Tibial nerve (tissue), 4 donors: Measurements from ENCODE around the gene ISG20. TPM values are rescaled to one million over a fixed set of nuclear protein-coding genes. Genes with fewer than 3 reads are reported as not detected.

Experiments used
- DNase-seq, 2 donors: peaks; one replicate each; pipeline ENCODE4 v3.0.0-alpha.2; 2019; ENCODE audit warnings: low spot score in 2 of 2
- H3K27ac ChIP-seq, 4 donors: fragments of 200-600 bp; sonication (generic) in 3 of 4; one replicate each; pipeline ENCODE4 v1.5.1; 2017 to 2019; ENCODE audit warnings: mild to moderate bottlenecking in 1 of 4
- H3K27me3 ChIP-seq, 2 donors: fragments of 200-600 bp; sonication (generic) in 1 of 2; one replicate each; pipeline versions ENCODE4 v1.5.1 to v1.6.0; 2017 to 2019
- H3K36me3 ChIP-seq, 3 donors: fragments of 200-600 bp; sonication (generic); one replicate each; pipeline ENCODE4 v1.5.1; 2018 to 2019
- H3K4me1 ChIP-seq, 4 donors: fragments of 200-600 bp; sonication (generic) in 3 of 4; one replicate each; pipeline ENCODE4 v1.5.1; 2017 to 2019
- H3K4me3 ChIP-seq, 4 donors: fragments of 200-600 bp; sonication (generic) in 3 of 4; one replicate each; pipeline ENCODE4 v1.5.1; 2017 to 2019; ENCODE audit warnings: mild to moderate bottlenecking in 1 of 4, moderate library complexity in 1 of 4
- H3K9me3 ChIP-seq, 4 donors: fragments of 200-600 bp; sonication (generic) in 3 of 4; one replicate each; pipeline ENCODE4 v1.5.1; 2017 to 2019
- EP300 ChIP-seq, 2 donors: sonication (generic); formaldehyde crosslinking; IDR thresholded peaks; one replicate each; pipeline ENCODE4 v1.6.1; 2017; ENCODE audit warnings: antibody characterized with exemption in 2 of 2, mild to moderate bottlenecking in 1 of 2
- POLR2A ChIP-seq, 2 donors: fragments of 450-650 bp; IDR thresholded peaks; one replicate each; pipeline ENCODE4 v1.6.1; 2017; ENCODE audit warnings: antibody characterized with exemption in 2 of 2, mild to moderate bottlenecking in 2 of 2, moderate library complexity in 2 of 2
- WGBS, 2 donors: methylation state at CpG; one replicate each; pipeline ENCODE4 v1.1.5; 2018; 5-methylcytosine and 5-hydroxymethylcytosine counted together
- total RNA-seq, 4 donors: library from RNA; depleted of rRNA; stranded (reverse); fragments of >200 nt; gene quantifications; one replicate each; pipeline ENCODE4 v1.1.0, GENCODE V29; 2016
- TF ChIP-seq, protein P1 (sequence below), 5 experiments: fragments of 200-600 bp in 3 of 5; fragments of 450-650 bp in 2 of 5; sonication (generic) in 3 of 5; IDR thresholded peaks; one replicate each; pipeline ENCODE4 v1.5.1; 2016 to 2019; ENCODE audit warnings: antibody characterized with exemption in 5 of 5, mild to moderate bottlenecking in 3 of 5, moderate library complexity in 2 of 5

ISG20 gene
- total RNA-seq, 4 donors from 2014 or later: 18.2 to 34.5 (median 23.8) TPM

DNA sequence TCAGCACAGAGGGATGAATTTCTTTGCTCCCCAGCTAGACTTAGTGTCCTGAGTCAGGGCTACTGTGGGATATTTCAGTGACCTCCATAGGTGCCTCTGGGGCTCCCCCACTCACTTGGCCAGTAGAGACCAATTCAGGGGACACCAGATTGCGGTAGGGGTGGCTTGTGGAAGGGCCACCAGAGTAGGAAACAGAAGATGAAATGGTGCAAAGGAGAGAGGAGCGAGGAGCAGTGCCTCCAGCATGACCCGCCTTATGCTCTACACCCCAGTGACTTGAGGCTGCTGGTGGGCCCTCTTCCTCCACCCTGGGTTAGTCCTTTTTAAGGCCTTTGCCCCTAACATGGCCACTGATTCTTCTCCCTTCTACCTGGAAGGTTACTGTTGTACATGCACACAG is 15.2 kb upstream of the ISG20 start:
- peaks cover 0 to 27% (median 0%) of the 10 kb centered on the region in 3 donors for H3K36me3 ChIP-seq
- H3K4me3 ChIP-seq: no peak overlapping the region
- 93% methylated on average over 3 of the region's 3 CpGs for WGBS, 2 donors
- H3K27me3 ChIP-seq: no peaks in the 10 kb centered on the region
- H3K4me1 ChIP-seq: peaks cover 0 to 49% (median 34%) of the 10 kb centered on the region in 4 donors
- no peak for DNase-seq
- peak overlapping the region; percentile 47 to 89 (median 56) for H3K27ac ChIP-seq
- no peak for TF ChIP-seq EP300 (IDR thresholded peaks at IDR 0.05)
- TF ChIP-seq POLR2A (IDR thresholded peaks at IDR 0.05): no peak
- TF ChIP-seq, protein P1, sequence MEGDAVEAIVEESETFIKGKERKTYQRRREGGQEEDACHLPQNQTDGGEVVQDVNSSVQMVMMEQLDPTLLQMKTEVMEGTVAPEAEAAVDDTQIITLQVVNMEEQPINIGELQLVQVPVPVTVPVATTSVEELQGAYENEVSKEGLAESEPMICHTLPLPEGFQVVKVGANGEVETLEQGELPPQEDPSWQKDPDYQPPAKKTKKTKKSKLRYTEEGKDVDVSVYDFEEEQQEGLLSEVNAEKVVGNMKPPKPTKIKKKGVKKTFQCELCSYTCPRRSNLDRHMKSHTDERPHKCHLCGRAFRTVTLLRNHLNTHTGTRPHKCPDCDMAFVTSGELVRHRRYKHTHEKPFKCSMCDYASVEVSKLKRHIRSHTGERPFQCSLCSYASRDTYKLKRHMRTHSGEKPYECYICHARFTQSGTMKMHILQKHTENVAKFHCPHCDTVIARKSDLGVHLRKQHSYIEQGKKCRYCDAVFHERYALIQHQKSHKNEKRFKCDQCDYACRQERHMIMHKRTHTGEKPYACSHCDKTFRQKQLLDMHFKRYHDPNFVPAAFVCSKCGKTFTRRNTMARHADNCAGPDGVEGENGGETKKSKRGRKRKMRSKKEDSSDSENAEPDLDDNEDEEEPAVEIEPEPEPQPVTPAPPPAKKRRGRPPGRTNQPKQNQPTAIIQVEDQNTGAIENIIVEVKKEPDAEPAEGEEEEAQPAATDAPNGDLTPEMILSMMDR (IDR thresholded peaks at IDR 0.05): no peak
- H3K9me3 ChIP-seq: no peaks in the 10 kb centered on the region

DNA sequence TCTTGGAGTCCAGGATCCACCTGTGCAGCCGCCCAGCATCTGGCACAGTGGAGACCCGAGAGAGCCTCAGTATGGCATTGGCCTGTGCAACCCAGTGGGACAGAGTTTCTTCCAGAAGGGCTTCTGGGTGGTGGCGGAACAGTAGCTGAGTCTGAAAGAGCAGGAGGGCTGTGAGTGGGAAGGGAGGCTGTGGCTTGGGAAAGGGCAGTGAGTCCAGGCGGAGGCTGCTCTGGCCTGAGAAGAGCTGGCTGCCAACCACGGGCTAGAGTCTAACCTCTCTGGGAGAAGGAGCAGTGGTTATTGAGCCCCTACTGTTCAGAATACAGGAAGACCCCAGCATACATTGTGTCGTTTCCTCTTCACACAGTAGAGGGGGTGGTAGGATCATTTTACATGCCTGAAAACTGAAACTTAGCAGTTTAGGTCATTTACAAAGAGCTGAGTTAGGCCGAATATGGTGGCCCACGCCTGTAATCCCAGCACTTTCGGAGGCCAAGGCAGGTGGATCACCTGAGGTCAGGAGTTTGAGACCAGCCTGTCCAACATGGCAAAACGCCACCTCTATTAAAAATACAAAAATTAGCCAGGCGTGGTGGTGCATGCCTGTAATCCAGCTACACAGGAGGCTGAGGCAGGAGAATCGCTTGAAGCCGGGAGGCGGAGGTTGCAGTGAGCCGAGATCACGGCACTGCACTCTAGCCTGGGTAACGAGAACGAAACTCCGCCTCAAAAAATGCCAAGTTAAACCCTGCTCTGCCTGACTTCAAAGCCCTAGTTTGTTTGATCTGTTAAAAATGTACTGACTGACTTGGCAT is 14.5 kb upstream of the ISG20 start:
- peak overlapping the region in 2 of 4 donors; percentile 13 to 26 for H3K4me3 ChIP-seq
- 38 to 47% methylated on average over 19 of the region's 19 CpGs for WGBS, 2 donors

DNA sequence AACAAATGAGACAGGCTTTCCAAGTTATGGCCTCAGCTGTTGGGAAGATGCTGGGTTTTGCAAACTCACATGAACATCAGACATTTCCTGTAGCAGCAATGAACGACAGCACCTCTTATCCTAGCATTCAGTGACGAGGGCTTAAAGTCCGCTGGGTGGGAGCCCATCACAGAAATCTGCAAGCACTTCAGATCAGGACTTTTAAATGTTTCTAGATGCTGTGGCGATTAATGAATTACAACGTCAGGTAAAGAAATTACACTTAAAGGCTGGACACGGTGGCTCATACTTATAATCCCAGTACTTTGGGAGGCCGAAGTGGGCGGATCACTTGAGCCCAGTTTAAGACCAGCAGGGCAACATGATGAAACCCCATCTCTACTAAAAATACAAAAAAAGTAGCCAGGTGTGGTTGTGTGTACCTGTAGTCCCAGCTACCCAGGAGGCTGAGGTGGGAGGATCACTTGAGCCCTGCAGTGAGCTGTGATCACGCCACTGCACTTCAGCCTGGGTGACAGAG is 13.8 kb upstream of the ISG20 start:
- Histone ChIP-seq H3K27me3 (no peaks in the 10 kb centered on the region), H3K4me3 (peak overlapping the region in 1 of 4 donors; percentile 26), H3K36me3 (peaks cover 0 to 41% (median 0%) of the 10 kb centered on the region in 3 donors), H3K9me3 (no peaks in the 10 kb centered on the region), H3K27ac (peak overlapping the region; percentile 47 to 89 (median 60)), H3K4me1 (peaks cover 0 to 53% (median 35%) of the 10 kb centered on the region in 4 donors)
- DNase-seq: no peak
- TF ChIP-seq, protein P1 (IDR thresholded peaks at IDR 0.05): no peak
- no peak for TF ChIP-seq EP300 (IDR thresholded peaks at IDR 0.05)
- TF ChIP-seq POLR2A (IDR thresholded peaks at IDR 0.05): no peak
- WGBS, 2 donors: 78 to 81% methylated on average over 9 of the region's 9 CpGs

More for the DNA sequence above, 14.5 kb upstream of the ISG20 start:
- Histone ChIP-seq H3K9me3 (no peaks in the 10 kb centered on the region), H3K27ac (peak overlapping the region; percentile 47 to 89 (median 60)), H3K27me3 (no peaks in the 10 kb centered on the region), H3K4me1 (peaks cover 0 to 49% (median 34%) of the 10 kb centered on the region in 4 donors), H3K36me3 (peaks cover 0 to 34% (median 0%) of the 10 kb centered on the region in 3 donors)
- TF ChIP-seq POLR2A (IDR thresholded peaks at IDR 0.05) (no peak), EP300 (IDR thresholded peaks at IDR 0.05) (peak in 1 of 2 donors; percentile 54)
- TF ChIP-seq, protein P1 (IDR thresholded peaks at IDR 0.05): peak; percentile 41 to 82 (median 55)
- DNase-seq: no peak

- no peaks in the 10 kb centered on the region for H3K9me3 ChIP-seq
- no peak for DNase-seq
- H3K36me3 ChIP-seq: peaks cover 0 to 52% (median 0%) of the 10 kb centered on the region in 3 donors
- WGBS, 2 donors: 90 to 95% methylated on average over 17 to 22 of the region's 23 CpGs
- TF ChIP-seq EP300 (IDR thresholded peaks at IDR 0.05): no peak
- TF ChIP-seq, protein P1 (IDR thresholded peaks at IDR 0.05): no peak
- TF ChIP-seq POLR2A (IDR thresholded peaks at IDR 0.05): no peak
- H3K4me1 ChIP-seq: peaks cover 0 to 59% (median 32%) of the 10 kb centered on the region in 4 donors
- H3K27me3 ChIP-seq: no peaks in the 10 kb centered on the region
- peak overlapping the region in 1 of 4 donors; percentile 43 for H3K27ac ChIP-seq
- H3K4me3 ChIP-seq: no peak overlapping the region
Measured at GRCh38 chr15:88625943-88626741, 12.7 kb upstream of the ISG20 start.
